ENCODE data around the gene CYB5D1.
A peak's percentile ranks its signal among the peaks of the same experiment; 100 is the strongest.

Gene CYB5D1

DNA sequence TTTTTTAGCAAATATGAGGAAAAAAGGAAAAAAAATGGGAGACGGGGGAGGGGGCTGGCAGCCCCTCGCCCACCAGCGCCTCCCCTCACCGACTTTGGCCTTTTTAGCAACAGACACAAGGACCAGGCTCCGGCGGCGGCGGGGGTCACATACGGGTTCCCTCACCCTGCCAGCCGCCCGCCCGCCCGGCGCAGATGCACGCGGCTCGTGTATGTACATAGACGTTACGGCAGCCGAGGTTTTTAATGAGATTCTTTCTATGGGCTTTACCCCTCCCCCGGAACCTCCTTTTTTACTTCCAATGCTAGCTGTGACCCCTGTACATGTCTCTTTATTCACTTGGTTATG, 4.1 kb upstream of the CYB5D1 start:
- Histone ChIP-seq H3K27ac (replicated peaks) (no peak overlapping the region), H3K27me3 (ENCODE audit: insufficient read depth, poor library complexity, severe bottlenecking) (no peaks in the 10 kb centered on the region), H3K4me3 (replicated peaks; ENCODE audit: insufficient read depth, low read length) (no peak overlapping the region)
- TF ChIP-seq SPI1 (IDR thresholded peaks at IDR 0.05; ENCODE audit: borderline replicate concordance, low read depth): no peak
- TF ChIP-seq, protein P1, sequence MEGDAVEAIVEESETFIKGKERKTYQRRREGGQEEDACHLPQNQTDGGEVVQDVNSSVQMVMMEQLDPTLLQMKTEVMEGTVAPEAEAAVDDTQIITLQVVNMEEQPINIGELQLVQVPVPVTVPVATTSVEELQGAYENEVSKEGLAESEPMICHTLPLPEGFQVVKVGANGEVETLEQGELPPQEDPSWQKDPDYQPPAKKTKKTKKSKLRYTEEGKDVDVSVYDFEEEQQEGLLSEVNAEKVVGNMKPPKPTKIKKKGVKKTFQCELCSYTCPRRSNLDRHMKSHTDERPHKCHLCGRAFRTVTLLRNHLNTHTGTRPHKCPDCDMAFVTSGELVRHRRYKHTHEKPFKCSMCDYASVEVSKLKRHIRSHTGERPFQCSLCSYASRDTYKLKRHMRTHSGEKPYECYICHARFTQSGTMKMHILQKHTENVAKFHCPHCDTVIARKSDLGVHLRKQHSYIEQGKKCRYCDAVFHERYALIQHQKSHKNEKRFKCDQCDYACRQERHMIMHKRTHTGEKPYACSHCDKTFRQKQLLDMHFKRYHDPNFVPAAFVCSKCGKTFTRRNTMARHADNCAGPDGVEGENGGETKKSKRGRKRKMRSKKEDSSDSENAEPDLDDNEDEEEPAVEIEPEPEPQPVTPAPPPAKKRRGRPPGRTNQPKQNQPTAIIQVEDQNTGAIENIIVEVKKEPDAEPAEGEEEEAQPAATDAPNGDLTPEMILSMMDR (IDR thresholded peaks at IDR 0.05; ENCODE audit: insufficient read depth, low read length): no peak
- no peak for TF ChIP-seq POLR2AphosphoS5 (IDR thresholded peaks at IDR 0.05; ENCODE audit: low read depth)
- TF ChIP-seq, protein P2, sequence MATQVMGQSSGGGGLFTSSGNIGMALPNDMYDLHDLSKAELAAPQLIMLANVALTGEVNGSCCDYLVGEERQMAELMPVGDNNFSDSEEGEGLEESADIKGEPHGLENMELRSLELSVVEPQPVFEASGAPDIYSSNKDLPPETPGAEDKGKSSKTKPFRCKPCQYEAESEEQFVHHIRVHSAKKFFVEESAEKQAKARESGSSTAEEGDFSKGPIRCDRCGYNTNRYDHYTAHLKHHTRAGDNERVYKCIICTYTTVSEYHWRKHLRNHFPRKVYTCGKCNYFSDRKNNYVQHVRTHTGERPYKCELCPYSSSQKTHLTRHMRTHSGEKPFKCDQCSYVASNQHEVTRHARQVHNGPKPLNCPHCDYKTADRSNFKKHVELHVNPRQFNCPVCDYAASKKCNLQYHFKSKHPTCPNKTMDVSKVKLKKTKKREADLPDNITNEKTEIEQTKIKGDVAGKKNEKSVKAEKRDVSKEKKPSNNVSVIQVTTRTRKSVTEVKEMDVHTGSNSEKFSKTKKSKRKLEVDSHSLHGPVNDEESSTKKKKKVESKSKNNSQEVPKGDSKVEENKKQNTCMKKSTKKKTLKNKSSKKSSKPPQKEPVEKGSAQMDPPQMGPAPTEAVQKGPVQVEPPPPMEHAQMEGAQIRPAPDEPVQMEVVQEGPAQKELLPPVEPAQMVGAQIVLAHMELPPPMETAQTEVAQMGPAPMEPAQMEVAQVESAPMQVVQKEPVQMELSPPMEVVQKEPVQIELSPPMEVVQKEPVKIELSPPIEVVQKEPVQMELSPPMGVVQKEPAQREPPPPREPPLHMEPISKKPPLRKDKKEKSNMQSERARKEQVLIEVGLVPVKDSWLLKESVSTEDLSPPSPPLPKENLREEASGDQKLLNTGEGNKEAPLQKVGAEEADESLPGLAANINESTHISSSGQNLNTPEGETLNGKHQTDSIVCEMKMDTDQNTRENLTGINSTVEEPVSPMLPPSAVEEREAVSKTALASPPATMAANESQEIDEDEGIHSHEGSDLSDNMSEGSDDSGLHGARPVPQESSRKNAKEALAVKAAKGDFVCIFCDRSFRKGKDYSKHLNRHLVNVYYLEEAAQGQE (IDR thresholded peaks at IDR 0.05; ENCODE audit: insufficient replicate concordance, low read depth): no peak
- DNase-seq (ENCODE audit: low read depth in 1 of 2, low spot score in 1 of 2): no peak

DNA sequence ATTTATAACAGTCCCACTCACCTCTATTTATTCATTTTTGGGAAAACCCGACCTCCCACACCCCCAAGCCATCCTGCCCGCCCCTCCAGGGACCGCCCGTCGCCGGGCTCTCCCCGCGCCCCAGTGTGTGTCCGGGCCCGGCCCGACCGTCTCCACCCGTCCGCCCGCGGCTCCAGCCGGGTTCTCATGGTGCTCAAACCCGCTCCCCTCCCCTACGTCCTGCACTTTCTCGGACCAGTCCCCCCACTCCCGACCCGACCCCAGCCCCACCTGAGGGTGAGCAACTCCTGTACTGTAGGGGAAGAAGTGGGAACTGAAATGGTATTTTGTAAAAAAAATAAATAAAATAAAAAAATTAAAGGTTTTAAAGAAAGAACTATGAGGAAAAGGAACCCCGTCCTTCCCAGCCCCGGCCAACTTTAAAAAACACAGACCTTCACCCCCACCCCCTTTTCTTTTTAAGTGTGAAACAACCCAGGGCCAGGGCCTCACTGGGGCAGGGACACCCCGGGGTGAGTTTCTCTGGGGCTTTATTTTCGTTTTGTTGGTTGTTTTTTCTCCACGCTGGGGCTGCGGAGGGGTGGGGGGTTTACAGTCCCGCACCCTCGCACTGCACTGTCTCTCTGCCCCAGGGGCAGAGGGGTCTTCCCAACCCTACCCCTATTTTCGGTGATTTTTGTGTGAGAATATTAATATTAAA, 3.6 kb upstream of the CYB5D1 start:
- no peak for TF ChIP-seq POLR2AphosphoS5 (IDR thresholded peaks at IDR 0.05; ENCODE audit: low read depth)
- TF ChIP-seq SPI1 (IDR thresholded peaks at IDR 0.05; ENCODE audit: borderline replicate concordance, low read depth): no peak
- TF ChIP-seq GABPA (IDR thresholded peaks at IDR 0.05; ENCODE audit: low read depth): no peak
- TF ChIP-seq, protein P2 (IDR thresholded peaks at IDR 0.05; ENCODE audit: insufficient replicate concordance, low read depth): no peak
- TF ChIP-seq, protein P1 (IDR thresholded peaks at IDR 0.05; ENCODE audit: insufficient read depth, low read length): no peak
- no peak overlapping the region for H3K4me3 ChIP-seq (replicated peaks; ENCODE audit: insufficient read depth, low read length)
- no peaks in the 10 kb centered on the region for H3K27me3 ChIP-seq (ENCODE audit: insufficient read depth, poor library complexity, severe bottlenecking)
- DNase-seq (ENCODE audit: low read depth in 1 of 2, low spot score in 1 of 2): no peak
- H3K27ac ChIP-seq (replicated peaks): no peak overlapping the region

DNA sequence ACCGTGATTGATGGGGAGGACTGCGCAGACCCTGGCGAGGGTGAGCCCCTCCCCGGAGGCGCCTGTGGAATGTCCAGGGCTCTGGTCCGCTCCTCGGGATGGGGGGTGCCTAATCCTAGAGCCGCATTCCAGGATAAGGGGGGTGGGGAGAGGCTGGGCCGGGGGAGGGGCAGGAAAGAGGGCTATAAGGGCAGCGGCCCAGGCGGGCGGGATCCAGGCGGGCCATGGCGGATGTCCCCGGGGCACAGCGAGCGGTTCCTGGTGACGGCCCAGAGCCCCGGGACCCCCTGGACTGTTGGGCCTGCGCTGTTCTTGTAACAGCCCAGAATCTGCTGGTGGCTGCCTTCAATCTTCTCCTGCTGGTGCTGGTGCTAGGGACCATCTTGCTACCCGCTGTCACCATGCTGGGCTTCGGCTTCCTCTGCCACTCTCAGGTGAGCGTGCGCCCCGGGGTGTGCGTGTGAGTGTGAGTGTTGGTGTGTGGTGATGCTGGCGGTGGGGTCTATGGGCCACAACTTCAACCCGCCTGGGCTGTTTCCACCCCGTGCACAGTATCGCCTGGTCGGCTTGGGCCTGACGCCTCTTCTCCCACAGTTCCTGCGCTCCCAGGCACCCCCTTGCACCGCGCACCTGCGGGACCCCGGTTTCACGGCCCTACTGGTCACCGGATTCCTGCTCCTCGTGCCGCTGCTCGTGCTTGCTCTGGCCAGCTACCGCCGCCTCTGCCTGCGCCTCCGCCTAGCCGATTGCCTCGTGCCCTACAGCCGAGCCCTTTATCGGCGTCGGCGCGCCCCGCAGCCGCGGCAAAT, 2.7 kb upstream of the CYB5D1 start, which contains the start of gene TMEM88:
Gene TMEM88, plus strand, starts transcription at position 216 of the 809 bp plus-strand sequence. Its CDS starts 9 bp downstream, at position 225.
- Histone ChIP-seq H3K4me3 (replicated peaks; ENCODE audit: insufficient read depth, low read length) (peak within 1 kb of the TSS; percentile 77), H3K27me3 (ENCODE audit: insufficient read depth, poor library complexity, severe bottlenecking) (no peaks in the 10 kb centered on the region)

More for the DNA sequence above, 2.7 kb upstream of the CYB5D1 start, which contains the start of gene TMEM88:
- peak within 1 kb of the TSS; percentile 94; the same call in 1 of the 2 replicates for H3K27ac ChIP-seq (replicated peaks)
- TF ChIP-seq, protein P2 (IDR thresholded peaks at IDR 0.05; ENCODE audit: insufficient replicate concordance, low read depth): no peak
- TF ChIP-seq, protein P1 (IDR thresholded peaks at IDR 0.05; ENCODE audit: insufficient read depth, low read length): no peak
- TF ChIP-seq SPI1 (IDR thresholded peaks at IDR 0.05; ENCODE audit: borderline replicate concordance, low read depth) (no peak), POLR2AphosphoS5 (IDR thresholded peaks at IDR 0.05; ENCODE audit: low read depth) (no peak), GABPA (IDR thresholded peaks at IDR 0.05; ENCODE audit: low read depth) (no peak)
- DNase-seq (ENCODE audit: low read depth in 1 of 2, low spot score in 1 of 2): no peak

All from HL-60 (cell line).